PFSK-1 (cell line): ENCODE results near the gene PHF19.

Experiments
- FOXP2 ChIP-seq: optimal IDR thresholded peaks from 2 replicates; pipeline ENCODE3; 2011; ENCODE audit warnings: borderline replicate concordance, control low read depth, inconsistent platforms; ENCODE audit not compliant: insufficient read depth; ENCODE audit errors: extremely low read length, extremely low read depth
- POLR2AphosphoS5 ChIP-seq: IDR thresholded peaks from 2 replicates; pipeline ENCODE4 v1.6.1; 2012; ENCODE audit warnings: low read depth, mild to moderate bottlenecking, control low read depth, low read length, moderate library complexity
- SIN3A ChIP-seq: IDR thresholded peaks from 2 replicates; pipeline ENCODE4 v1.6.1; 2012; ENCODE audit warnings: mild to moderate bottlenecking, low read length, moderate library complexity, borderline replicate concordance; ENCODE audit not compliant: insufficient read depth
- TAF1 ChIP-seq: IDR thresholded peaks from 2 replicates; pipeline ENCODE4 v1.6.1; 2012; ENCODE audit warnings: low read length, control low read depth, borderline replicate concordance; ENCODE audit not compliant: insufficient read depth
- TF ChIP-seq, protein P1 (sequence below), 2 experiments: IDR thresholded peaks; 2 replicates each; pipeline versions ENCODE4 v1.6.1 to v1.8.0; 2011 to 2012; ENCODE audit warnings: low read depth in 2 of 2, low read length in 2 of 2, control low read depth in 1 of 2, inconsistent platforms in 1 of 2, mild to moderate bottlenecking in 1 of 2, moderate library complexity in 1 of 2; ENCODE audit not compliant: insufficient read depth in 1 of 2

DNA sequence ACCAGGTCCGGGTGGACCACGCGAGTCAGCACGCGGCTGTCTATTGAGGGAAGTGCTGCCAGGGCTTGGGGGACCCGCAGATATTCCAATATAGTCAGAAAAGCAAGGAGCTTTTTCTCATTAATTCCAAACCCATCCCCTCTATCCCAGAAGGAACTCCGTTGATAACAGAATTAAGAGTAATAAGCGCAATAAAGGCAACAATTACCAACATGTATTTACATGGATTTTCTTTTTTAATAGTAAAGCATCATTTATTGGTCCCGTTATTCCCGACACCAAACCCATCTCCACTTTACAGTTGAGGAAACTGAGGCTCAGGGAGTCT, 7.7 kb downstream of the PHF19 start:
- TF ChIP-seq SIN3A, result no peak
- no peak for TF ChIP-seq TAF1
- TF ChIP-seq POLR2AphosphoS5, result no peak
- TF ChIP-seq, protein P1, sequence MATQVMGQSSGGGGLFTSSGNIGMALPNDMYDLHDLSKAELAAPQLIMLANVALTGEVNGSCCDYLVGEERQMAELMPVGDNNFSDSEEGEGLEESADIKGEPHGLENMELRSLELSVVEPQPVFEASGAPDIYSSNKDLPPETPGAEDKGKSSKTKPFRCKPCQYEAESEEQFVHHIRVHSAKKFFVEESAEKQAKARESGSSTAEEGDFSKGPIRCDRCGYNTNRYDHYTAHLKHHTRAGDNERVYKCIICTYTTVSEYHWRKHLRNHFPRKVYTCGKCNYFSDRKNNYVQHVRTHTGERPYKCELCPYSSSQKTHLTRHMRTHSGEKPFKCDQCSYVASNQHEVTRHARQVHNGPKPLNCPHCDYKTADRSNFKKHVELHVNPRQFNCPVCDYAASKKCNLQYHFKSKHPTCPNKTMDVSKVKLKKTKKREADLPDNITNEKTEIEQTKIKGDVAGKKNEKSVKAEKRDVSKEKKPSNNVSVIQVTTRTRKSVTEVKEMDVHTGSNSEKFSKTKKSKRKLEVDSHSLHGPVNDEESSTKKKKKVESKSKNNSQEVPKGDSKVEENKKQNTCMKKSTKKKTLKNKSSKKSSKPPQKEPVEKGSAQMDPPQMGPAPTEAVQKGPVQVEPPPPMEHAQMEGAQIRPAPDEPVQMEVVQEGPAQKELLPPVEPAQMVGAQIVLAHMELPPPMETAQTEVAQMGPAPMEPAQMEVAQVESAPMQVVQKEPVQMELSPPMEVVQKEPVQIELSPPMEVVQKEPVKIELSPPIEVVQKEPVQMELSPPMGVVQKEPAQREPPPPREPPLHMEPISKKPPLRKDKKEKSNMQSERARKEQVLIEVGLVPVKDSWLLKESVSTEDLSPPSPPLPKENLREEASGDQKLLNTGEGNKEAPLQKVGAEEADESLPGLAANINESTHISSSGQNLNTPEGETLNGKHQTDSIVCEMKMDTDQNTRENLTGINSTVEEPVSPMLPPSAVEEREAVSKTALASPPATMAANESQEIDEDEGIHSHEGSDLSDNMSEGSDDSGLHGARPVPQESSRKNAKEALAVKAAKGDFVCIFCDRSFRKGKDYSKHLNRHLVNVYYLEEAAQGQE (IDR thresholded peaks at IDR 0.05; ENCODE audit: insufficient read depth in 1 of 2, low read depth in 2 of 2, low read length in 2 of 2), result no peak
- no peak for TF ChIP-seq FOXP2
